Effector memory CD4-positive, alpha-beta T cell (primary cell): ENCODE data around the gene TCAIM.

Source experiments
- DNase-seq, 3 donors: peaks; one replicate each; pipeline ENCODE4 v3.0.0-alpha.2; 2020
- H3K27ac ChIP-seq: 2 replicates; pipeline ENCODE4 v1.7.0; 2013; ENCODE audit warnings: mild to moderate bottlenecking, low read length, moderate library complexity; ENCODE audit not compliant: insufficient read depth, poor library complexity, severe bottlenecking
- H3K27me3 ChIP-seq: replicated peaks from 2 replicates; pipeline ENCODE4 v1.7.0; 2013; ENCODE audit warnings: mild to moderate bottlenecking, low read length; ENCODE audit not compliant: insufficient read depth, control insufficient read depth, poor library complexity, severe bottlenecking
- H3K36me3 ChIP-seq: 2 replicates; pipeline ENCODE4 v1.7.0; 2013; ENCODE audit warnings: mild to moderate bottlenecking, low read length, moderate library complexity; ENCODE audit not compliant: control insufficient read depth, insufficient read depth
- H3K4me1 ChIP-seq: 2 replicates; pipeline ENCODE4 v1.7.0; 2013; ENCODE audit warnings: low read length, mild to moderate bottlenecking; ENCODE audit not compliant: control insufficient read depth, insufficient read depth, poor library complexity, severe bottlenecking
- H3K4me3 ChIP-seq: 2 replicates; pipeline ENCODE4 v1.7.0; 2013; ENCODE audit warnings: low read length, low read depth, mild to moderate bottlenecking; ENCODE audit not compliant: insufficient read depth, poor library complexity, severe bottlenecking
- H3K9me3 ChIP-seq: 2 replicates; pipeline ENCODE4 v1.7.0; 2013; ENCODE audit warnings: mild to moderate bottlenecking, low read length, moderate library complexity; ENCODE audit not compliant: control insufficient read depth

Gene TCAIM

GRCh38 chr3:44324584-44324983, 14.0 kb upstream of the TCAIM start:
- Histone ChIP-seq H3K9me3 (no peaks in the 10 kb centered on the region), H3K36me3 (no peaks in the 10 kb centered on the region), H3K4me3 (no peak overlapping the region), H3K4me1 (no peaks in the 10 kb centered on the region), H3K27me3 (no peaks in the 10 kb centered on the region), H3K27ac (no peak overlapping the region)
- DNase-seq, result no peak

GRCh38 chr3:44326019-44326418, 12.5 kb upstream of the TCAIM start:
- no peak for DNase-seq

GRCh38 chr3:44326515-44326914, 12.1 kb upstream of the TCAIM start:
- H3K27me3 ChIP-seq, result no peaks in the 10 kb centered on the region
- H3K36me3 ChIP-seq, result no peaks in the 10 kb centered on the region
- H3K27ac ChIP-seq, result no peak overlapping the region
- H3K4me3 ChIP-seq, result no peak overlapping the region
- DNase-seq, result no peak
- H3K4me1 ChIP-seq, result no peaks in the 10 kb centered on the region
- H3K9me3 ChIP-seq, result no peaks in the 10 kb centered on the region

More at GRCh38 chr3:44326019-44326418, 12.5 kb upstream of the TCAIM start:
- no peaks in the 10 kb centered on the region for H3K9me3 ChIP-seq
- no peaks in the 10 kb centered on the region for H3K4me1 ChIP-seq
- no peak overlapping the region for H3K27ac ChIP-seq
- H3K27me3 ChIP-seq, result no peaks in the 10 kb centered on the region
- no peaks in the 10 kb centered on the region for H3K36me3 ChIP-seq
- H3K4me3 ChIP-seq, result no peak overlapping the region

- Histone ChIP-seq H3K36me3 (no peaks in the 10 kb centered on the region), H3K4me3 (no peak overlapping the region), H3K9me3 (no peaks in the 10 kb centered on the region), H3K27me3 (no peaks in the 10 kb centered on the region), H3K27ac (no peak overlapping the region), H3K4me1 (no peaks in the 10 kb centered on the region)
- DNase-seq, result no peak
These were observed 8.6 kb upstream of the TCAIM start for GRCh38 chr3:44329946-44330345.

- H3K27me3 ChIP-seq, result no peaks in the 10 kb centered on the region
- H3K27ac ChIP-seq, result no peak overlapping the region
- no peaks in the 10 kb centered on the region for H3K9me3 ChIP-seq
- no peaks in the 10 kb centered on the region for H3K36me3 ChIP-seq
- no peaks in the 10 kb centered on the region for H3K4me1 ChIP-seq
- no peak overlapping the region for H3K4me3 ChIP-seq
- no peak for DNase-seq
These were observed 8.1 kb upstream of the TCAIM start for GRCh38 chr3:44330444-44330843.

- H3K36me3 ChIP-seq, result no peaks in the 10 kb centered on the region
- no peaks in the 10 kb centered on the region for H3K27me3 ChIP-seq
- no peaks in the 10 kb centered on the region for H3K4me1 ChIP-seq
- no peak overlapping the region for H3K27ac ChIP-seq
- no peak overlapping the region for H3K4me3 ChIP-seq
- DNase-seq, result no peak
- H3K9me3 ChIP-seq, result no peaks in the 10 kb centered on the region
These were observed 4.2 kb upstream of the TCAIM start for GRCh38 chr3:44334326-44334725.

GRCh38 chr3:44337248-44337785, 1.2 kb upstream of the TCAIM start:
- Histone ChIP-seq H3K27ac (peak overlapping the region; percentile 89), H3K4me1 (no peaks in the 10 kb centered on the region), H3K36me3 (no peaks in the 10 kb centered on the region), H3K4me3 (peak overlapping the region; percentile 82), H3K9me3 (no peaks in the 10 kb centered on the region), H3K27me3 (no peaks in the 10 kb centered on the region)
- DNase-seq, result no peak

GRCh38 chr3:44338828-44339127, 212 bp downstream of the TCAIM start:
- Histone ChIP-seq H3K36me3 (no peaks in the 10 kb centered on the region), H3K4me3 (peak overlapping the region; percentile 82), H3K27ac (peak overlapping the region; percentile 89), H3K4me1 (no peaks in the 10 kb centered on the region), H3K27me3 (no peaks in the 10 kb centered on the region), H3K9me3 (no peaks in the 10 kb centered on the region)
- DNase-seq, result no peak

GRCh38 chr3:44339181-44340057, 853 bp downstream of the TCAIM start:
- Histone ChIP-seq H3K4me1 (no peaks in the 10 kb centered on the region), H3K4me3 (peak overlapping the region; percentile 82), H3K36me3 (no peaks in the 10 kb centered on the region), H3K9me3 (no peaks in the 10 kb centered on the region), H3K27me3 (no peaks in the 10 kb centered on the region), H3K27ac (peak overlapping the region; percentile 89)
- no peak for DNase-seq

- Histone ChIP-seq H3K36me3 (no peaks in the 10 kb centered on the region), H3K4me1 (no peaks in the 10 kb centered on the region), H3K27ac (no peak overlapping the region), H3K9me3 (no peaks in the 10 kb centered on the region), H3K4me3 (no peak overlapping the region), H3K27me3 (no peaks in the 10 kb centered on the region)
- DNase-seq, result no peak
These were observed 1.5 kb downstream of the TCAIM start for GRCh38 chr3:44340058-44340395.
